Measurements from ENCODE around the gene KBTBD7. TPM values are rescaled to one million over a fixed set of nuclear protein-coding genes. Genes with fewer than 3 reads are reported as not detected.

The KBTBD7 gene
- total RNA-seq, 1 donor from 2014 or later: 1.4 TPM

DNA sequence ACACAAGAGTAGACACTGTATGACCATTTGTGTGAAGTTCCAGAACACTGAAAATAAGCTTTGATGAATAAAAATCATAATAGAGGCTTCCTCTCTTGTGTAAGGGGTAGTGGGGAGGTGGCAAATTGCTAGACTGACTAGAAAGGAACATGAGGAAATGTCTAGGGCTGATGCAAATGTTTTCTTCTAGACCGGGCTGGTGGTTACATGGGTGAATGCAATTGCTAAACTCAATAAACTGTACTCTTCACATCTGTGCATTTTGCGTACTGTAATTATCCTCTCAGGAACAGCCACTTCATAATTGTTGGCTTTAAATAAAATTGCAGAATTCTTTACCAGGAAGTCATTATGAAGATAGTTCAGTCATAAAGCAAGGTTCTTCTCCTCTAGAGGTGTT lies 5.2 kb upstream of the KBTBD7 start:
- no peak for DNase-seq (ENCODE audit: low read depth)
- TF ChIP-seq, protein P1, sequence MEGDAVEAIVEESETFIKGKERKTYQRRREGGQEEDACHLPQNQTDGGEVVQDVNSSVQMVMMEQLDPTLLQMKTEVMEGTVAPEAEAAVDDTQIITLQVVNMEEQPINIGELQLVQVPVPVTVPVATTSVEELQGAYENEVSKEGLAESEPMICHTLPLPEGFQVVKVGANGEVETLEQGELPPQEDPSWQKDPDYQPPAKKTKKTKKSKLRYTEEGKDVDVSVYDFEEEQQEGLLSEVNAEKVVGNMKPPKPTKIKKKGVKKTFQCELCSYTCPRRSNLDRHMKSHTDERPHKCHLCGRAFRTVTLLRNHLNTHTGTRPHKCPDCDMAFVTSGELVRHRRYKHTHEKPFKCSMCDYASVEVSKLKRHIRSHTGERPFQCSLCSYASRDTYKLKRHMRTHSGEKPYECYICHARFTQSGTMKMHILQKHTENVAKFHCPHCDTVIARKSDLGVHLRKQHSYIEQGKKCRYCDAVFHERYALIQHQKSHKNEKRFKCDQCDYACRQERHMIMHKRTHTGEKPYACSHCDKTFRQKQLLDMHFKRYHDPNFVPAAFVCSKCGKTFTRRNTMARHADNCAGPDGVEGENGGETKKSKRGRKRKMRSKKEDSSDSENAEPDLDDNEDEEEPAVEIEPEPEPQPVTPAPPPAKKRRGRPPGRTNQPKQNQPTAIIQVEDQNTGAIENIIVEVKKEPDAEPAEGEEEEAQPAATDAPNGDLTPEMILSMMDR (conservative IDR thresholded peaks at IDR 0.05; ENCODE audit: low read depth, low read length): no peak
- H3K4me3 ChIP-seq (ENCODE audit: low read depth, low read length): no peak overlapping the region

DNA sequence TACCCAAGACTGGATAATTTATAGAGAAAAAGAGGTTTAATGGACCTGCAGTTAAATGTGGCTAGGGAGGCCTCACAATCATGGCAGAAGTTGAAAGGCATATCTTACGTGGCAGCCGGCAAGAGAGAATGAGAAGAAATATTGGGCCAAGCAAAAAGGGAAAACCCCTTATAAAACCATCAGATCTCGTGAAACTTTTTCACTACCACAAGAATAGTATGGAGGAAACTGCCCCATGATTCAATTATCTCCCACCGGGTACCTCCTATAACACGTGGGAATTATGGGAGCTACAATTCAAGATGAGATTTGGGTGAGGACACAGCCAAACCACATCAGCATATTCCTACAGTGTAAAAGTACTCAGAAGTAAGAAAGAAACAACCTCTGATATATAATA lies 4.7 kb upstream of the KBTBD7 start:
- TF ChIP-seq, protein P1 (conservative IDR thresholded peaks at IDR 0.05; ENCODE audit: low read depth, low read length): no peak
- no peak overlapping the region for H3K4me3 ChIP-seq (ENCODE audit: low read depth, low read length)
- no peak for DNase-seq (ENCODE audit: low read depth)

DNA sequence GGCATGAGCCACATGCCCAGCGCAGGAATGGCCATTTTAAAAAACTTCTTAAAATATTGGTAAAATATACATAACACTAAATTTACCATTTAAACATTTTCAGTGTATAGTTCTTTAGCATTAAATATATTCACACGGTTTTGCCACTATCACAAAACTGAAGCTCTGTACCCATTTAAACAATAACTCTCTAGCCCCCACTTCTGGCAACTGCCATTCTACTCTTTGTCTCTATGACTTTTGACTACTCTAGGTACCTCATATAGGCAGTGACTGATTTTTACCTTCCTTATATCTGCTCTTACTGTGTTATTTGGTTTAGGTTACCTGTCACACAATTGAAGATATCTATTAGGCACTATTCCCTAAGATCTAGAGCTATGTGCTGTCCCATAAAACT lies 2.3 kb upstream of the KBTBD7 start:
- no peak for DNase-seq (ENCODE audit: low read depth)
- no peak overlapping the region for H3K4me3 ChIP-seq (ENCODE audit: low read depth, low read length)
- TF ChIP-seq, protein P1 (conservative IDR thresholded peaks at IDR 0.05; ENCODE audit: low read depth, low read length): peak; percentile 53

DNA sequence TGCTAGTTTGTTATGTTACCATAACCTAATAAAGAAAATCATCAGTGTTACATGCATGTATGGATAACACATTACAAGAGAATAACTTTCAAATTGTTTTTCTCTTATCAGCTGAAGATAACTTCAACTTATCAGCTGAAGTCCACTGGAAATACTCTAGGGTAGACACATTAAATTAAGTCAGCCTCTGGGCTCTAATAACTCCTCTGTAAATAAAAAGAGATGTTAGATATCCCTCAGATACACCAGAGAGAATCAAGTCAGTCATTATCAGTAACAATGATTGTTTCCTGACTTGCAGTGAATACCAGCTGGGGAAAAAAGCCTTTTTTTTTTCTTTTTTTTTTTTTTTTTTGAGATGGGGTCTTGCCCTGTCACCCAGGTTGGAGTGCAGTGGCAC lies 1.6 kb upstream of the KBTBD7 start:
- TF ChIP-seq, protein P1 (conservative IDR thresholded peaks at IDR 0.05; ENCODE audit: low read depth, low read length): no peak
- no peak for DNase-seq (ENCODE audit: low read depth)
- no peak overlapping the region for H3K4me3 ChIP-seq (ENCODE audit: low read depth, low read length)

DNA sequence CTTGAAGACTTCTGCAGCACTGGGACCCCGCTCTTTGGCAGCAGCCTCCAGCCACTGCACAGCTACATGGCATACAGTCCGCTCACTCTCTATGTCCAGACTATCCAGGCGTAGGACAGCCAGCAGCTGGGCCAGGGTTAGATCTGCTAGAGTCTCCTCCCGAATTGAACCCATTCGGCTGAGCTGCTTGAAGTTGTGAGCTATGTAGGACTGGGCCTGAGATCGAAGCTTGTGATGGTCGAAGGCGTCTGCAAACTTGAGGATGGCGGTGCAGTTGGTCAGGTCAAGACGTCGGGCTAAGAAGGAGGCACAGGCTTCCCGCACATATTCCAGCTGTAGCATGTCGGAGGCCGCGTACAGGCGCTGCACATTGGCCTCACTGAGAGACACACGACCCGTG lies 900 bp downstream of the KBTBD7 start:
- TF ChIP-seq, protein P1 (conservative IDR thresholded peaks at IDR 0.05; ENCODE audit: low read depth, low read length): no peak
- H3K4me3 ChIP-seq (ENCODE audit: low read depth, low read length): peak overlapping the region; percentile 67
- no peak for DNase-seq (ENCODE audit: low read depth)

DNA sequence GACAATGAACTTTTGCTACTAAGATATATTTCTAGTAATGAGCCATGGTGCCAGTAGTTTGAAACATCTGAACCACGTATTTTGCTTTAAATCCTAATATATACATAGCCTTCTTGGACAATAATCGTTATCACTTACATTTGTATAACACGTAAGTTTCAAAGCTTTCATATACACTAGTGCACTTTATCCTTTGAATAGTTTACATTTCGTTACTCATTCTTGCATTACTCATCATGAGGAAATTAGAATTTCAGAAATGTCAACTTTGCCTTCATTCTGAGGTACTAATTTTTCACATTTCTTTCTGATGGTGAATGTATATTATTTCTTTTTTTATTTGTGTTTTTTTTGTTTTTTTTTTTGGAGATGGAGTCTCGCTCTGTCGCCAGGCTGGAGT lies 5.8 kb downstream of the KBTBD7 start:
- TF ChIP-seq, protein P1 (conservative IDR thresholded peaks at IDR 0.05; ENCODE audit: low read depth, low read length): no peak
- DNase-seq (ENCODE audit: low read depth): no peak

DNA sequence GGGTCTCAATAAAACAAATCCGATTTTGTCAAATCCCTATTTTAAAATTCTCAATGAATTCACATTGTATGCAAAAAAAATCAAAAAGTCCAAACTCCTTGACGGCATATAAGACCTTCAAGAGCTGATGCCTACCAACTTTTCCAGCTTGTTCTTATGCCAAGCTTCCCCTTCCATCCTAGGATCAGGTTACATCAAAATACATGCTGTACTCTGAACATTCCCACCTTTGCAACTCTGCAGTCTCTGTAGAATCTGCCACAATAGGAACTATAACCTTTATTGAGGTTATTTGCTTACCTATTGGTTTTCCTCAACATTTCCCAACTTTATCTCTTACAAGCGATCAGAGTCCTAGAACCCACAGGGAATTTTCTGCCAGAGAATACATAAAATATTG lies 7.9 kb downstream of the KBTBD7 start:
- no peak overlapping the region for H3K4me3 ChIP-seq (ENCODE audit: low read depth, low read length)
- TF ChIP-seq, protein P1 (conservative IDR thresholded peaks at IDR 0.05; ENCODE audit: low read depth, low read length): no peak
- DNase-seq (ENCODE audit: low read depth): no peak

More for the DNA sequence above, 5.8 kb downstream of the KBTBD7 start:
- no peak overlapping the region for H3K4me3 ChIP-seq (ENCODE audit: low read depth, low read length)
